ENCODE measurements around the gene FAM236B.
"Not testable (repeated sequence)": the region's sequence is repeated elsewhere in the genome, so short reads cannot be mapped to it uniquely, and the experiment has no call there.

DNA sequence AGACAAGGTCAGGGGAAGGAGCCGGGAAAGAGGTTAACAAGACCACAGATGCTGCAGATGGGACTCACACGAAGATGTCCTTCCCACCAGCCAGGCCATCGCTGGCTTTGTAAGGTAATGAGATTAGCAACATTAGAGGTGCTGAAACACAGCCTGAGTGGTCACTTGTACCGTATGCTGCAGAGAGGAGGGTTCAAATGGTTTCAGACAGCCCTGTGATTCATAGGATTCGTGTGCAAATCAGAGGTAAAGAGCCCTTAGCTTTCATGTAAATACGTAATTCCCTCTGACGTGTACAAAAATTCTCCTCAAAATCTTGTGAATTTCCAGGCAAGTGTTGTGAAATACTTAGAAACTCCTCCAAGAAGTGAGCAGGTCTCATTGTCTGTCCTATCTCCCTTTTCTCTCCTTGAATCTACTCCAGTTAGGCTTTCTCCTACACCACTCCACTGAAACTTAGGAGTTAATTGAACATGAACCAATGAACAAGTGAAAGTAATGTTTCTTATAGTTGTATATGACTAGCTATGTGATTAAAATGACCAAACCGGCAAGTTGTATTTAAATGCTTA is 991 bp upstream of the FAM236B start:
- TF ChIP-seq, protein P1, sequence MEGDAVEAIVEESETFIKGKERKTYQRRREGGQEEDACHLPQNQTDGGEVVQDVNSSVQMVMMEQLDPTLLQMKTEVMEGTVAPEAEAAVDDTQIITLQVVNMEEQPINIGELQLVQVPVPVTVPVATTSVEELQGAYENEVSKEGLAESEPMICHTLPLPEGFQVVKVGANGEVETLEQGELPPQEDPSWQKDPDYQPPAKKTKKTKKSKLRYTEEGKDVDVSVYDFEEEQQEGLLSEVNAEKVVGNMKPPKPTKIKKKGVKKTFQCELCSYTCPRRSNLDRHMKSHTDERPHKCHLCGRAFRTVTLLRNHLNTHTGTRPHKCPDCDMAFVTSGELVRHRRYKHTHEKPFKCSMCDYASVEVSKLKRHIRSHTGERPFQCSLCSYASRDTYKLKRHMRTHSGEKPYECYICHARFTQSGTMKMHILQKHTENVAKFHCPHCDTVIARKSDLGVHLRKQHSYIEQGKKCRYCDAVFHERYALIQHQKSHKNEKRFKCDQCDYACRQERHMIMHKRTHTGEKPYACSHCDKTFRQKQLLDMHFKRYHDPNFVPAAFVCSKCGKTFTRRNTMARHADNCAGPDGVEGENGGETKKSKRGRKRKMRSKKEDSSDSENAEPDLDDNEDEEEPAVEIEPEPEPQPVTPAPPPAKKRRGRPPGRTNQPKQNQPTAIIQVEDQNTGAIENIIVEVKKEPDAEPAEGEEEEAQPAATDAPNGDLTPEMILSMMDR (conservative IDR thresholded peaks at IDR 0.05; ENCODE audit: low read depth in 2 of 2): not testable (repeated sequence)
- not testable (repeated sequence) for TF ChIP-seq EZH2 (IDR thresholded peaks at IDR 0.05; ENCODE audit: low read depth, unreplicated experiment); POLR2AphosphoS5 (IDR thresholded peaks at IDR 0.05; ENCODE audit: low read depth); EZH2phosphoT487 (IDR thresholded peaks at IDR 0.05; ENCODE audit: unreplicated experiment); CREB1 (CRISPR knock-in tag; IDR thresholded peaks at IDR 0.05; ENCODE audit: low read depth); ZNF331 (CRISPR knock-in tag; IDR thresholded peaks at IDR 0.05; ENCODE audit: low read depth); ZNF114 (CRISPR knock-in tag; IDR thresholded peaks at IDR 0.05); JUNB (IDR thresholded peaks at IDR 0.05; ENCODE audit: unreplicated experiment); NANOG (IDR thresholded peaks at IDR 0.05; ENCODE audit: borderline replicate concordance); STAT1 (IDR thresholded peaks at IDR 0.05; ENCODE audit: unreplicated experiment)
- TF ChIP-seq, protein P2, sequence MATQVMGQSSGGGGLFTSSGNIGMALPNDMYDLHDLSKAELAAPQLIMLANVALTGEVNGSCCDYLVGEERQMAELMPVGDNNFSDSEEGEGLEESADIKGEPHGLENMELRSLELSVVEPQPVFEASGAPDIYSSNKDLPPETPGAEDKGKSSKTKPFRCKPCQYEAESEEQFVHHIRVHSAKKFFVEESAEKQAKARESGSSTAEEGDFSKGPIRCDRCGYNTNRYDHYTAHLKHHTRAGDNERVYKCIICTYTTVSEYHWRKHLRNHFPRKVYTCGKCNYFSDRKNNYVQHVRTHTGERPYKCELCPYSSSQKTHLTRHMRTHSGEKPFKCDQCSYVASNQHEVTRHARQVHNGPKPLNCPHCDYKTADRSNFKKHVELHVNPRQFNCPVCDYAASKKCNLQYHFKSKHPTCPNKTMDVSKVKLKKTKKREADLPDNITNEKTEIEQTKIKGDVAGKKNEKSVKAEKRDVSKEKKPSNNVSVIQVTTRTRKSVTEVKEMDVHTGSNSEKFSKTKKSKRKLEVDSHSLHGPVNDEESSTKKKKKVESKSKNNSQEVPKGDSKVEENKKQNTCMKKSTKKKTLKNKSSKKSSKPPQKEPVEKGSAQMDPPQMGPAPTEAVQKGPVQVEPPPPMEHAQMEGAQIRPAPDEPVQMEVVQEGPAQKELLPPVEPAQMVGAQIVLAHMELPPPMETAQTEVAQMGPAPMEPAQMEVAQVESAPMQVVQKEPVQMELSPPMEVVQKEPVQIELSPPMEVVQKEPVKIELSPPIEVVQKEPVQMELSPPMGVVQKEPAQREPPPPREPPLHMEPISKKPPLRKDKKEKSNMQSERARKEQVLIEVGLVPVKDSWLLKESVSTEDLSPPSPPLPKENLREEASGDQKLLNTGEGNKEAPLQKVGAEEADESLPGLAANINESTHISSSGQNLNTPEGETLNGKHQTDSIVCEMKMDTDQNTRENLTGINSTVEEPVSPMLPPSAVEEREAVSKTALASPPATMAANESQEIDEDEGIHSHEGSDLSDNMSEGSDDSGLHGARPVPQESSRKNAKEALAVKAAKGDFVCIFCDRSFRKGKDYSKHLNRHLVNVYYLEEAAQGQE (IDR thresholded peaks at IDR 0.05; ENCODE audit: unreplicated experiment): not testable (repeated sequence)
- TF ChIP-seq, protein P3, sequence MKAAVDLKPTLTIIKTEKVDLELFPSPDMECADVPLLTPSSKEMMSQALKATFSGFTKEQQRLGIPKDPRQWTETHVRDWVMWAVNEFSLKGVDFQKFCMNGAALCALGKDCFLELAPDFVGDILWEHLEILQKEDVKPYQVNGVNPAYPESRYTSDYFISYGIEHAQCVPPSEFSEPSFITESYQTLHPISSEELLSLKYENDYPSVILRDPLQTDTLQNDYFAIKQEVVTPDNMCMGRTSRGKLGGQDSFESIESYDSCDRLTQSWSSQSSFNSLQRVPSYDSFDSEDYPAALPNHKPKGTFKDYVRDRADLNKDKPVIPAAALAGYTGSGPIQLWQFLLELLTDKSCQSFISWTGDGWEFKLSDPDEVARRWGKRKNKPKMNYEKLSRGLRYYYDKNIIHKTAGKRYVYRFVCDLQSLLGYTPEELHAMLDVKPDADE (IDR thresholded peaks at IDR 0.05): not testable (repeated sequence)

All from GM23338 (cell line).